SK-N-MC (cell line): Measurements from ENCODE around the gene TINAG.

Experiments
- EZH2 ChIP-seq: fragments of 200-600 bp; sonication (generic); IDR thresholded peaks from one replicate; pipeline ENCODE4 v1.6.1; 2017; ENCODE audit warnings: antibody characterized with exemption
- FOXP2 ChIP-seq: optimal IDR thresholded peaks from 2 replicates; pipeline ENCODE3; 2011; ENCODE audit warnings: mild to moderate bottlenecking, moderate library complexity; ENCODE audit not compliant: insufficient read depth; ENCODE audit errors: extremely low read length, control extremely low read depth
- POLR2AphosphoS5 ChIP-seq: IDR thresholded peaks from 2 replicates; pipeline ENCODE4 v1.6.1; 2012; ENCODE audit warnings: mild to moderate bottlenecking, low read depth, low read length, borderline replicate concordance

DNA sequence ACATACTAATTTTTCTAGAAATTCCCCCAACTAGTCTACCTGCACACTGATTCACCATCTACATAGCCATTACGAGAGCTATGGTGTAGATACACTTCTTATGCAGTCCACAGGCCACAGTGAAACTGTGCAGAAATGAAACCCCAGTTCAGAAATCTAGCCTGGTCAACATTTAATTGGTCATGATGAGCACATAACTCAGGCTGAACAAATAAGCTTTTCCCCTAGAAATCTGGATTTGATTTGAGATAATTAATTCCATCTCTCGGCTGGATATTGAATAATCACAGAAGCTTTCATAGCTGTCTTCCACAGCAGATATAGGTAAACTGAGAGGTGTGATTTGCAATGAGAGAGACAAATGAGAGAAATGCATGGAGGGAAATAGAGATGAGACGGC, 22.6 kb upstream of the TINAG start:
- TF ChIP-seq EZH2 (no peak), POLR2AphosphoS5 (no peak), FOXP2 (no peak)
